OCI-LY1 (cell line): ENCODE measurements around the gene MLH3.

Experiments
- H2AFZ ChIP-seq: fragments of 200-600 bp; sonication (generic), shearing (Covaris generic); 2 replicates; pipeline ENCODE4 v1.6.0; 2014; ENCODE audit warnings: antibody characterized with exemption, mild to moderate bottlenecking, low read length
- H3F3A ChIP-seq: fragments of 200-600 bp; sonication (generic), shearing (Covaris generic); 2 replicates; pipeline ENCODE4 v1.6.0; 2014; ENCODE audit warnings: mild to moderate bottlenecking, antibody characterized with exemption, low read length, moderate library complexity; ENCODE audit not compliant: insufficient read depth
- H3K27ac ChIP-seq: fragments of 200-600 bp; sonication (generic); 2 replicates; pipeline ENCODE4 v1.5.1; 2014; ENCODE audit warnings: low read length, mixed run types, mild to moderate bottlenecking, low read depth; ENCODE audit not compliant: poor library complexity, severe bottlenecking
- H3K27me3 ChIP-seq: fragments of 200-600 bp; sonication (generic); 2 replicates; pipeline ENCODE4 v1.6.0; 2014; ENCODE audit warnings: antibody characterized with exemption, mild to moderate bottlenecking, low read length, moderate library complexity; ENCODE audit not compliant: insufficient read depth
- H3K36me3 ChIP-seq: fragments of 200-600 bp; sonication (generic); 2 replicates; pipeline ENCODE4 v1.6.1; 2014; ENCODE audit warnings: mild to moderate bottlenecking, antibody characterized with exemption, low read length, moderate library complexity, mixed read lengths; ENCODE audit not compliant: insufficient read depth
- H3K4me1 ChIP-seq: fragments of 200-600 bp; sonication (generic); 2 replicates; pipeline ENCODE4 v1.5.1; 2014; ENCODE audit warnings: mild to moderate bottlenecking, low read length, moderate library complexity; ENCODE audit not compliant: insufficient read depth, severe bottlenecking
- H3K4me2 ChIP-seq: fragments of 200-600 bp; sonication (generic), shearing (Covaris generic); 2 replicates; pipeline ENCODE4 v1.6.1; 2014; ENCODE audit warnings: low read length
- H3K4me3 ChIP-seq: fragments of 200-600 bp; sonication (generic); 2 replicates; pipeline ENCODE4 v1.5.1; 2014; ENCODE audit warnings: low read length, low read depth, mild to moderate bottlenecking, mixed read lengths; ENCODE audit not compliant: poor library complexity, severe bottlenecking
- H3K79me2 ChIP-seq: fragments of 200-600 bp; shearing (Covaris generic); 2 replicates; pipeline ENCODE4 v1.6.1; 2016; ENCODE audit warnings: mixed run types, low read length, mixed read lengths; ENCODE audit not compliant: insufficient read depth
- H3K9ac ChIP-seq: fragments of 200-600 bp; sonication (generic), shearing (Covaris generic); 2 replicates; pipeline ENCODE4 v1.6.1; 2014; ENCODE audit warnings: mild to moderate bottlenecking, low read length, mixed read lengths
- H3K9me2 ChIP-seq: fragments of 200-600 bp; sonication (generic), shearing (Covaris generic); 2 replicates; pipeline ENCODE4 v1.6.1; 2014; ENCODE audit warnings: low read depth, mild to moderate bottlenecking, low read length, mixed read lengths
- H3K9me3 ChIP-seq: fragments of 200-600 bp; shearing (Covaris generic); 2 replicates; pipeline ENCODE4 v1.6.1; 2014; ENCODE audit warnings: low read length, mixed read lengths
- H4K20me1 ChIP-seq: fragments of 200-600 bp; sonication (generic), shearing (Covaris generic); 2 replicates; pipeline ENCODE4 v1.6.0; 2016; ENCODE audit warnings: mild to moderate bottlenecking, low read length; ENCODE audit not compliant: insufficient read depth
- CTCF ChIP-seq: fragments of 200-600 bp; sonication (generic), shearing (Covaris generic); IDR thresholded peaks from 2 replicates; pipeline ENCODE4 v1.5.1; 2017; ENCODE audit warnings: mild to moderate bottlenecking, antibody characterized with exemption, low read length, moderate library complexity, mixed read lengths
- EZH2 ChIP-seq: fragments of 200-600 bp; sonication (generic), shearing (Covaris generic); IDR thresholded peaks from 2 replicates; pipeline ENCODE4 v1.8.0; 2017; ENCODE audit warnings: borderline replicate concordance, mixed run types, mild to moderate bottlenecking, antibody characterized with exemption, low read length, moderate library complexity, mixed read lengths

Gene MLH3

GRCh38 chr14:74981462-74981782 is 69.8 kb downstream of the MLH3 start:
- H3K4me1 ChIP-seq: no peaks in the 10 kb centered on the region
- no peak overlapping the region for H3K27ac ChIP-seq
- H3K9me3 ChIP-seq: no peaks in the 10 kb centered on the region
- no peaks in the 10 kb centered on the region for H3K79me2 ChIP-seq
- H3K27me3 ChIP-seq: peaks cover 6% of the 10 kb centered on the region; the same call in 1 of the 2 replicates
- H3K4me3 ChIP-seq: no peak overlapping the region
- H3K4me2 ChIP-seq: no peak overlapping the region
- TF ChIP-seq CTCF (no peak), EZH2 (no peak)
- H3K9me2 ChIP-seq: no peaks in the 10 kb centered on the region
- H3K36me3 ChIP-seq: no peaks in the 10 kb centered on the region
- no peak overlapping the region for H2AFZ ChIP-seq
- H3K9ac ChIP-seq: no peak overlapping the region
- no peaks in the 10 kb centered on the region for H3F3A ChIP-seq
- no peaks in the 10 kb centered on the region for H4K20me1 ChIP-seq

- Histone ChIP-seq H3K27me3 (peaks cover 6% of the 10 kb centered on the region; the same call in 1 of the 2 replicates), H4K20me1 (no peaks in the 10 kb centered on the region), H3K4me3 (no peak overlapping the region), H3K9me2 (no peaks in the 10 kb centered on the region), H3K9me3 (no peaks in the 10 kb centered on the region), H3K4me1 (no peaks in the 10 kb centered on the region), H3K27ac (no peak overlapping the region), H3K4me2 (no peak overlapping the region), H3K79me2 (no peaks in the 10 kb centered on the region), H2AFZ (no peak overlapping the region), H3K9ac (no peak overlapping the region), H3K36me3 (no peaks in the 10 kb centered on the region), H3F3A (no peaks in the 10 kb centered on the region)
- TF ChIP-seq EZH2: no peak
- TF ChIP-seq CTCF: no peak
Measured at GRCh38 chr14:74980731-74981461, 70.4 kb downstream of the MLH3 start.

GRCh38 chr14:74980398-74980730 is 70.9 kb downstream of the MLH3 start:
- H4K20me1 ChIP-seq: no peaks in the 10 kb centered on the region
- no peaks in the 10 kb centered on the region for H3K4me1 ChIP-seq
- no peaks in the 10 kb centered on the region for H3K9me3 ChIP-seq
- no peak overlapping the region for H2AFZ ChIP-seq
- no peak overlapping the region for H3K27ac ChIP-seq
- H3K9ac ChIP-seq: no peak overlapping the region
- H3K79me2 ChIP-seq: no peaks in the 10 kb centered on the region
- H3K27me3 ChIP-seq: peaks cover 6% of the 10 kb centered on the region; the same call in 1 of the 2 replicates
- TF ChIP-seq EZH2 (no peak), CTCF (no peak)
- no peak overlapping the region for H3K4me2 ChIP-seq
- H3K4me3 ChIP-seq: no peak overlapping the region
- H3K36me3 ChIP-seq: no peaks in the 10 kb centered on the region
- H3F3A ChIP-seq: no peaks in the 10 kb centered on the region
- no peaks in the 10 kb centered on the region for H3K9me2 ChIP-seq
